GM23338 (cell line): ENCODE results near the gene ACTA2. TPM values are rescaled to one million over a fixed set of nuclear protein-coding genes. Genes with fewer than 3 reads are reported as not detected.

ENCODE experiments used
- ATAC-seq: fragments of 200-7000 bp; cut with Tn5 transposase; 3 replicates; pipeline ENCODE4 v1.9.1; 2020
- DNase-seq: peaks from one replicate; pipeline ENCODE4 v3.0.0-alpha.2; 2015; ENCODE audit warnings: low spot score
- H2AFZ ChIP-seq: fragments of 200-600 bp; sonication (generic); 2 replicates; pipeline ENCODE4 v1.8.0; 2016; ENCODE audit warnings: antibody characterized with exemption, mild to moderate bottlenecking, moderate library complexity
- H3F3A ChIP-seq: fragments of 200-600 bp; sonication (generic); replicated peaks from 2 replicates; pipeline ENCODE4 v1.8.0; 2017; ENCODE audit warnings: antibody characterized with exemption, mixed run types, low read depth
- H3K27ac ChIP-seq: fragments of 200-600 bp; sonication (generic); 2 replicates; pipeline ENCODE4 v1.6.1; 2016; ENCODE audit warnings: low read depth
- H3K27me3 ChIP-seq: fragments of 200-600 bp; sonication (generic); 2 replicates; pipeline ENCODE4 v1.8.0; 2016; ENCODE audit warnings: mild to moderate bottlenecking, mixed run types, moderate library complexity; ENCODE audit not compliant: insufficient read depth
- H3K36me3 ChIP-seq: fragments of 200-600 bp; sonication (generic); 2 replicates; pipeline ENCODE4 v1.8.0; 2016; ENCODE audit warnings: mild to moderate bottlenecking; ENCODE audit not compliant: insufficient read depth
- H3K4me1 ChIP-seq: fragments of 200-600 bp; sonication (generic); 2 replicates; pipeline ENCODE4 v1.8.0; 2016; ENCODE audit warnings: mild to moderate bottlenecking, moderate library complexity; ENCODE audit not compliant: insufficient read depth
- H3K4me2 ChIP-seq: fragments of 200-600 bp; sonication (generic); 2 replicates; pipeline ENCODE4 v1.7.1; 2017; ENCODE audit warnings: mixed run types
- H3K4me3 ChIP-seq: fragments of 200-600 bp; sonication (generic); 2 replicates; pipeline ENCODE4 v1.6.1; 2016; ENCODE audit warnings: mixed run types
- H3K79me2 ChIP-seq: fragments of 200-600 bp; sonication (generic); replicated peaks from 2 replicates; pipeline ENCODE4 v1.8.0; 2017; ENCODE audit warnings: mild to moderate bottlenecking; ENCODE audit not compliant: insufficient read depth
- H3K9me2 ChIP-seq: fragments of 200-600 bp; sonication (generic); 2 replicates; pipeline ENCODE4 v1.8.0; 2017; ENCODE audit not compliant: insufficient read depth
- H4K20me1 ChIP-seq: fragments of 200-600 bp; sonication (generic); replicated peaks from 2 replicates; pipeline ENCODE4 v1.8.0; 2017; ENCODE audit warnings: mild to moderate bottlenecking; ENCODE audit not compliant: insufficient read depth
- H3K27ac Mint-ChIP-seq: 2 replicates; pipeline ENCODE4 v1.8.0; 2020; ENCODE audit warnings: inconsistent platforms, mild to moderate bottlenecking, moderate library complexity, mixed read lengths
- H3K27me3 Mint-ChIP-seq: 3 replicates; pipeline ENCODE4 v1.8.0; 2022; ENCODE audit warnings: low read depth, mild to moderate bottlenecking, moderate library complexity, mixed read lengths, inconsistent platforms; ENCODE audit not compliant: insufficient read depth, poor library complexity
- H3K36me3 Mint-ChIP-seq: 3 replicates; pipeline ENCODE4 v1.8.0; 2021; ENCODE audit warnings: low read depth, mild to moderate bottlenecking, inconsistent platforms, moderate library complexity, mixed read lengths
- H3K4me1 Mint-ChIP-seq: 3 replicates; pipeline ENCODE4 v1.8.0; 2020; ENCODE audit warnings: mild to moderate bottlenecking, inconsistent platforms, mixed read lengths
- H3K4me3 Mint-ChIP-seq: 3 replicates; pipeline ENCODE4 v1.8.0; 2021; ENCODE audit warnings: moderate library complexity, mild to moderate bottlenecking, inconsistent platforms, mixed read lengths
- H3K9me3 Mint-ChIP-seq: 3 replicates; pipeline ENCODE4 v1.8.0; 2020; ENCODE audit warnings: moderate library complexity, mild to moderate bottlenecking, inconsistent platforms, mixed read lengths
- CREB1 ChIP-seq: fragments of 250-450 bp; sonication (Bioruptor Pico); IDR thresholded peaks from 2 replicates; pipeline ENCODE4 v1.5.0; 2020; ENCODE audit warnings: low read depth, mild to moderate bottlenecking, moderate library complexity
- CTCF ChIP-seq, 2 experiments: fragments of 200-600 bp in 1 of 2; sonication (generic) in 1 of 2; conservative IDR thresholded peaks; 2 replicates each; pipeline versions ENCODE4 v1.5.1 to v1.6.1; 2016 to 2017; ENCODE audit warnings: antibody characterized with exemption in 2 of 2, low read depth in 2 of 2, mild to moderate bottlenecking in 2 of 2, moderate library complexity in 1 of 2
- ETS1 ChIP-seq: IDR thresholded peaks from 2 replicates; pipeline ENCODE4 v1.6.1; 2016; ENCODE audit warnings: antibody characterized with exemption
- EZH2 ChIP-seq: fragments of 200-600 bp; sonication (generic); IDR thresholded peaks from one replicate; pipeline ENCODE4 v1.8.0; 2017; ENCODE audit warnings: antibody characterized with exemption, mild to moderate bottlenecking, low read depth; ENCODE audit not compliant: unreplicated experiment
- JUNB ChIP-seq: IDR thresholded peaks from one replicate; pipeline ENCODE4 v1.6.1; 2016; ENCODE audit warnings: antibody characterized with exemption; ENCODE audit not compliant: unreplicated experiment
- NANOG ChIP-seq: IDR thresholded peaks from 2 replicates; pipeline ENCODE4 v1.6.1; 2016; ENCODE audit warnings: antibody characterized with exemption, borderline replicate concordance
- POLR2AphosphoS5 ChIP-seq: IDR thresholded peaks from 2 replicates; pipeline ENCODE4 v1.6.1; 2016; ENCODE audit warnings: antibody characterized with exemption, low read depth
- STAT1 ChIP-seq: IDR thresholded peaks from one replicate; pipeline ENCODE4 v1.6.1; 2016; ENCODE audit warnings: antibody characterized with exemption; ENCODE audit not compliant: unreplicated experiment
- ZNF114 ChIP-seq: fragments of 250-450 bp; sonication (Bioruptor Pico); IDR thresholded peaks from 2 replicates; pipeline ENCODE4 v1.5.0; 2020; ENCODE audit warnings: mild to moderate bottlenecking, moderate library complexity
- ZNF462 ChIP-seq: fragments of 250-450 bp; sonication (Bioruptor Pico); IDR thresholded peaks from 2 replicates; pipeline ENCODE4 v1.5.0; 2020; ENCODE audit warnings: mild to moderate bottlenecking, moderate library complexity
- polyA plus RNA-seq: library from polyadenylated mRNA; unstranded; fragments of >200 nt; fragmentation: Nextera tagmentation; extraction: Ambion mirVana; gene quantifications from 2 replicates; pipeline ENCODE4 v1.2.1, GENCODE V29; 2016
- total RNA-seq: library from RNA; depleted of rRNA; stranded (reverse); fragments of >200 nt; shearing (Covaris generic); gene quantifications from 2 replicates; pipeline ENCODE4 v1.2.3, GENCODE V29; 2014

The ACTA2 gene
- total and polyA plus RNA-seq, 2 experiments from 2014 or later, result 3.4 to 9.4 TPM

- no peaks in the 10 kb centered on the region for H4K20me1 ChIP-seq
- Mint-ChIP-seq H3K36me3 (no peaks in the 10 kb centered on the region), H3K27me3 (no peaks in the 10 kb centered on the region), H3K27ac (no peak overlapping the region), H3K4me3 (no peak overlapping the region), H3K9me3 (no peaks in the 10 kb centered on the region), H3K4me1 (peaks cover 1% of the 10 kb centered on the region; the same call in 2 of the 3 replicates)
- ATAC-seq, result no peak
- H3K27ac ChIP-seq, result no peak overlapping the region
- no peaks in the 10 kb centered on the region for H3K79me2 ChIP-seq
- no peak overlapping the region for H3K4me2 ChIP-seq
- H2AFZ ChIP-seq, result no peak overlapping the region
- TF ChIP-seq NANOG (no peak), POLR2AphosphoS5 (no peak), CREB1 (CRISPR knock-in tag) (no peak), EZH2 (no peak), CTCF (conservative IDR thresholded peaks at IDR 0.05; ENCODE audit: low read depth in 2 of 2) (no peak), ZNF114 (no peak), JUNB (no peak), STAT1 (no peak), ETS1 (no peak), ZNF462 (no peak)
- DNase-seq, result no peak
- H3K9me2 ChIP-seq, result 0 out of 2 replicates have a peak, but pooled peaks cover 2% of the 10 kb centered on the region
- H3K36me3 ChIP-seq, result no peaks in the 10 kb centered on the region
- H3K4me1 ChIP-seq, result no peaks in the 10 kb centered on the region
- no peak overlapping the region for H3K4me3 ChIP-seq
- H3K27me3 ChIP-seq, result no peaks in the 10 kb centered on the region
- H3F3A ChIP-seq, result no peaks in the 10 kb centered on the region
Measured at GRCh38 chr10:88974012-88974411, 21.4 kb upstream of the ACTA2 start.
